BLaER1 (cell line): Measurements from ENCODE around the gene LACRT.

Experiments
- H3K27ac ChIP-seq: shearing (Covaris generic); formaldehyde crosslinking; 2 replicates; pipeline ENCODE4 v1.8.1; 2022
- H3K27me3 ChIP-seq: shearing (Covaris generic); formaldehyde crosslinking; 2 replicates; pipeline ENCODE4 v1.8.1; 2022
- H3K36me3 ChIP-seq: shearing (Covaris generic); formaldehyde crosslinking; 2 replicates; pipeline ENCODE4 v1.8.1; 2022
- H3K4me1 ChIP-seq: shearing (Covaris generic); formaldehyde crosslinking; 2 replicates; pipeline ENCODE4 v1.8.1; 2022
- H3K4me2 ChIP-seq: shearing (Covaris generic); formaldehyde crosslinking; 2 replicates; pipeline ENCODE4 v1.8.1; 2022
- H3K4me3 ChIP-seq: shearing (Covaris generic); formaldehyde crosslinking; 2 replicates; pipeline ENCODE4 v1.8.1; 2022
- H3K9ac ChIP-seq: shearing (Covaris generic); formaldehyde crosslinking; 2 replicates; pipeline ENCODE4 v1.8.1; 2022
- H3K9me3 ChIP-seq: shearing (Covaris generic); formaldehyde crosslinking; 2 replicates; pipeline ENCODE4 v1.8.1; 2022
- H4K20me1 ChIP-seq: shearing (Covaris generic); formaldehyde crosslinking; 2 replicates; pipeline ENCODE4 v1.8.1; 2022
- Cebpa-rat ChIP-seq: shearing (Covaris generic); IDR thresholded peaks from 2 replicates; pipeline ENCODE4 v1.8.1; 2022

LACRT gene

DNA sequence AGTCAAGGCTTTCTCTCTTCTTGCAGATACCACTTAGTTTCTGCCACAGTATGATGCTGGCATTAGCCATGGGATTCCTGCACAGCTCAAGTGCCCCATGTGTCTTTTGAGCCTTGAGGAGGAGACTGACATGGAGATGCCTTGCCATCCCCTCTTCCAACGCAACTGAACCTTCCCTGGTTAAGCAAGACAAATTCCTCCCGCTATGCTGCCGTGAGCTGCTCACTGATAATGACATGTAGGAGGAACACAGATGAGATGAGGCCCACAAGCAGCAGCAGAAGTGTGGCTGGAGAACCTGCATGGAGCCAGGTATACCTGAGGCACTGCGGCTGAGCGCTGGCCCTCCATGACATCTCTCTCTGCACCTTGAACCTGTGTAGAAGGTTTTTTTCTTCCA lies 30.8 kb downstream of the LACRT start:
- Histone ChIP-seq H3K4me1 (no peaks in the 10 kb centered on the region), H4K20me1 (no peaks in the 10 kb centered on the region), H3K4me2 (no peak overlapping the region), H3K27ac (no peak overlapping the region), H3K9ac (no peak overlapping the region), H3K4me3 (no peak overlapping the region), H3K9me3 (no peaks in the 10 kb centered on the region), H3K36me3 (no peaks in the 10 kb centered on the region), H3K27me3 (no peaks in the 10 kb centered on the region)
- TF ChIP-seq Cebpa-rat = no peak

DNA sequence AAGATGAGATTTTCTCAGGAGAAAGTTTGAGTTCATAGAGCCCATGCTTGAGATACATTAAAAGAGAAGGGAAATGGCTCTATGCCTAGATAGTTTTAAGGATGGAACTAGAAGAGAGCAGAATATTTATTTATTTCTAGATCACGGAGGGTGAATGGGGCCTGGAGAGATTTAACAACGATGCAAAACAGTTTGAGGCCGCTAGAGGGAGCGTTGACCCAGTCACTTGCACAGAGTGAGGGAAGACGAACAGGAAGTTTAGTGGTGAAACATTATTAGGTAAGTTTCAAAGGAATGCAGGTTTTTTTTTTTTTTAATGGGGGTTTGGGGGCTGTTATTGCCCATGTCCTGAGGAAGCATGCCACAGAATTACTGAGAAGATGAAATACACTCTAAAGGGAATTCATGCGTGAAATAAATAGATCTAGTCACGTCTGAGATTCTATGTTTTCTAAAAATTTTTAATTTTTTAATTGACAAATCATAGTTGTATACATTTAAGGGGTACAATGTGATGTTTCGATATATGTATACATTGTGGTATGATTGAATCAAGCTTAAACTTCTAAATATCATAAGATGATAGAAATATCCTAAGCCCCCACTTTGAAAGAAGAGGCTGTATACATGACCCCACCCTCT lies 31.4 kb downstream of the LACRT start:
- H3K4me1 ChIP-seq = no peaks in the 10 kb centered on the region
- H3K27me3 ChIP-seq = no peaks in the 10 kb centered on the region
- H4K20me1 ChIP-seq = no peaks in the 10 kb centered on the region
- H3K4me2 ChIP-seq = no peak overlapping the region
- no peak for TF ChIP-seq Cebpa-rat
- no peak overlapping the region for H3K4me3 ChIP-seq
- H3K27ac ChIP-seq = no peak overlapping the region
- H3K36me3 ChIP-seq = no peaks in the 10 kb centered on the region
- no peaks in the 10 kb centered on the region for H3K9me3 ChIP-seq
- H3K9ac ChIP-seq = no peak overlapping the region

DNA sequence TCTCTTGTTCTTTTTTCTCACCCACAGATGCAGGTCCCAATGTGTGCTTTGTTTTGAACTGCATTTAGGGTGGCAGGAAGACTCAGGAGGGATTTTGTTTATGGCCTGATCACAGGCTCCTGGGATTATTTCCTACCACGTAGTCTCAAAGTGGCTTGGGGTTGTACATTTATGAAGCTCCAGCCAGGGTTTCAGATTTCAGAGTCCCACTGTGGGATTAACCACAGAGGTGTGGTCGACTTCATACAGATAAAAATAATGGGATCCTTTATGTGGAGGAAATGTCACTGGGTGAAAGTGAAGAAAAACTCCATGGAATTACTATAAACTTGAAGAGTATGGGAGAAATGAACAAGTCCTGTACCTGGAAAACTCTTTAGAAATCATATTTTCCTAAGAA lies 32.0 kb downstream of the LACRT start:
- no peak overlapping the region for H3K9ac ChIP-seq
- H3K4me2 ChIP-seq = no peak overlapping the region
- H4K20me1 ChIP-seq = no peaks in the 10 kb centered on the region
- H3K4me1 ChIP-seq = no peaks in the 10 kb centered on the region
- H3K27ac ChIP-seq = no peak overlapping the region
- H3K9me3 ChIP-seq = no peaks in the 10 kb centered on the region
- no peak for TF ChIP-seq Cebpa-rat
- no peaks in the 10 kb centered on the region for H3K27me3 ChIP-seq
- no peaks in the 10 kb centered on the region for H3K36me3 ChIP-seq
- H3K4me3 ChIP-seq = no peak overlapping the region

DNA sequence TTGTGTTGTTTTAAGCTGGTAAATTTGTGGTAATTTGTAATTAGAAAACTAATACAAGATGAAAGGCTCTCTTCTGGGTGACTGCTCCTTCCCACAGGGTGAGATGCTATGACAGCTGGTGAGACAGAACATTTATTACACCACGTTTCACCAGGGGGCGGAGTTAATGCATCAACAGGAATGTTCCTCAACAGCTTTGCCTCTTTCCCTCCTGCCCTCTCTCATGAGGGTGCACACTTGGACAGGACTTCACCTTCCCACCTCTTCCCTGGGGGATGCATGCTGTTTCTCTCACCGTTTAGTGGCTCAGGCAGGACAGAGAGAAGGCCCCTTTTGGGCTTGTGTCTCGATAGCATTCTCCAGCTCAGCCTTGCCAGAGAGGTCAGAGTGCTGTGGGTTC lies 32.9 kb downstream of the LACRT start:
- Histone ChIP-seq H3K36me3 (no peaks in the 10 kb centered on the region), H3K4me3 (no peak overlapping the region), H3K4me1 (no peaks in the 10 kb centered on the region), H3K9ac (no peak overlapping the region), H3K27ac (no peak overlapping the region), H3K4me2 (no peak overlapping the region), H3K9me3 (no peaks in the 10 kb centered on the region), H4K20me1 (no peaks in the 10 kb centered on the region), H3K27me3 (no peaks in the 10 kb centered on the region)
- TF ChIP-seq Cebpa-rat = no peak

DNA sequence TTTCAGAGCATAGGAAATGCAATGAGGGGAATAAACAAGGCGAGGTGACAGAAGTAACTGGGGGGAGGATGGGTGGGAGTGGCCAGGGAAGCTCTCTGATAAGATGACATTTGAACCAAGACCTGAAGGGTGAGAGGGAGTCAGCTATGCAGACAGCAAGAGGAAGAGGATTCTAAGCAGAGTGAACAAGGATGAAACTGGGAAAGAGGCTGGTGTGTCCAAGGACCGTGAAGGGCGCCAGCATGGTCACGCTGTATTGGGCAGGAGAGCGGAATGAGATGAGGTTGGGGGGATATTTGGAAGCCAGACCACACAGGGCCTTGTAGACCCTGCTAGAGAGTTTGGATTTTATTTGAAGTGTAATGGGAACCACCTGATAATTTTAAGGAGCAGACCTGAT lies 35.7 kb downstream of the LACRT start:
- H3K36me3 ChIP-seq = no peaks in the 10 kb centered on the region
- no peak for TF ChIP-seq Cebpa-rat
- H3K9ac ChIP-seq = no peak overlapping the region
- H3K4me1 ChIP-seq = no peaks in the 10 kb centered on the region
- no peak overlapping the region for H3K4me2 ChIP-seq
- H4K20me1 ChIP-seq = no peaks in the 10 kb centered on the region
- no peak overlapping the region for H3K4me3 ChIP-seq
- no peaks in the 10 kb centered on the region for H3K27me3 ChIP-seq
- H3K9me3 ChIP-seq = no peaks in the 10 kb centered on the region
- H3K27ac ChIP-seq = no peak overlapping the region

DNA sequence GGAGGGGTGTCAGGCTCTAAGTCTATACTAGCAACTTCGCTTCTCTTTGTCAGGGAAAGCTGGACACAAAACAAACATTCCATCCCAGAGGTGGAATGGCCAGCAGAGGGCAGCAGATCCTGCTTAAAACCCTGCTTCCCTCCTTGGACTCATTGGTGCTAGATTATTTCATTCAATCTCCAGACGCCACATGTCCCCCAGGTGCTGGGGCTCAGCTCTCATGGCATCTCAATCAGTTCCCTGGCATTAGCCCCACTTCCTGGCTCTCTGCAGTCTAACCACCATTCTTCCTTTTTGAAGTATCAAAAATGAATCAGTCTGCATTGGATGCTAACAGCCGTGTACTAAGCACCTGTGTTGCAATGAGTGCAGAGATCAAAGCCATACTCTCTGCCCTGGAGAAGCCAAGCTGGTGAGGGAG lies 38.2 kb downstream of the LACRT start:
- H3K9me3 ChIP-seq = no peaks in the 10 kb centered on the region
- H3K27ac ChIP-seq = no peak overlapping the region
- no peaks in the 10 kb centered on the region for H3K27me3 ChIP-seq
- H3K9ac ChIP-seq = no peak overlapping the region
- TF ChIP-seq Cebpa-rat = no peak
- H3K4me1 ChIP-seq = no peaks in the 10 kb centered on the region
- no peak overlapping the region for H3K4me3 ChIP-seq
- H3K36me3 ChIP-seq = no peaks in the 10 kb centered on the region
- H3K4me2 ChIP-seq = no peak overlapping the region
- peaks cover under 1% of the 10 kb centered on the region; the same call in 1 of the 2 replicates for H4K20me1 ChIP-seq

DNA sequence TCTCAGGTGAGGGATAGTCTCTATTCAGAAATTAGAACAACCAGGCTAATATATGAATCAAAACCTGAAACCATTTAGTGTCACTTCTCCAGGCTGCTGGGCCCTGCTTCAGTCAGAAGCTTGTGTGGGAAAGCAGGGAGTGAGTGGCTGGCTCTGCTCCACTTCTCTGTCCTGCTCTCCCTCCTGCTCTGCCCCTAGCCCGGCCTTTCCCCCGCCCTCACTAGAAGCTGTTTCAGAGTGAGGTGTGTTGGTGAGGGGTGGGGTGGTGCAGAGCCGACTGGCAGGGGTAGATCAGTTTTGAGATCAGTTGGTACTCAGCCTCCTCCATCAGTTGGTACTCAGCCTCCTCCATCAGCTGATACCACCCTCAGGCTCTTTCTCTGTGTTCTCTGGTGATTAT lies 39.2 kb downstream of the LACRT start:
- no peak overlapping the region for H3K4me2 ChIP-seq
- H3K27ac ChIP-seq = no peak overlapping the region
- no peak overlapping the region for H3K4me3 ChIP-seq
- no peaks in the 10 kb centered on the region for H3K27me3 ChIP-seq
- no peak for TF ChIP-seq Cebpa-rat
- H3K9me3 ChIP-seq = no peaks in the 10 kb centered on the region
- H3K36me3 ChIP-seq = no peaks in the 10 kb centered on the region
- peaks cover 8% of the 10 kb centered on the region; the same call in 1 of the 2 replicates for H4K20me1 ChIP-seq
- H3K4me1 ChIP-seq = no peaks in the 10 kb centered on the region
- H3K9ac ChIP-seq = no peak overlapping the region

DNA sequence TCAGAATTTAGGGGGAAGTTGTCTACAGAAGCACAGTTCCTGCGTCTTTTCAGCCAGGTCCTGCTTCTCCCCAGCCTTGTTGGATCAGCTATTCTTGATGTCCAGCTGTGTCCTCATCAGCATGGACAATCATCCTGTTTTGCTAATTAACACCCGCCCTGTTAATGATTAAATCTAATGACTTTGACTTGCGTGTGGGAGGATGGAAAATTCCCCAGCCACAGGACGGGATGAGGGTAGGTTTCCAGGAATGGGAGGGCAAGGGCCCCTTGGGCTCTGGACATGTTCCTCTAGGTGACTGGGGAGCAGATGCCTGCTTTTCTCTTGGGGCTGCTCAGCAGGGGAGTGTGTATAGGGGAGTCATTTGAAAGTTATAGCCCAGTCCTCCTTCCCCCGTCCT lies 41.0 kb downstream of the LACRT start:
- H3K4me1 ChIP-seq = no peaks in the 10 kb centered on the region
- TF ChIP-seq Cebpa-rat = no peak
- H3K9ac ChIP-seq = no peak overlapping the region
- peaks cover 15% of the 10 kb centered on the region for H3K27me3 ChIP-seq
- H4K20me1 ChIP-seq = peaks cover 8% of the 10 kb centered on the region; the same call in 1 of the 2 replicates
- H3K36me3 ChIP-seq = no peaks in the 10 kb centered on the region
- no peaks in the 10 kb centered on the region for H3K9me3 ChIP-seq
- H3K4me2 ChIP-seq = no peak overlapping the region
- H3K27ac ChIP-seq = no peak overlapping the region
- no peak overlapping the region for H3K4me3 ChIP-seq

DNA sequence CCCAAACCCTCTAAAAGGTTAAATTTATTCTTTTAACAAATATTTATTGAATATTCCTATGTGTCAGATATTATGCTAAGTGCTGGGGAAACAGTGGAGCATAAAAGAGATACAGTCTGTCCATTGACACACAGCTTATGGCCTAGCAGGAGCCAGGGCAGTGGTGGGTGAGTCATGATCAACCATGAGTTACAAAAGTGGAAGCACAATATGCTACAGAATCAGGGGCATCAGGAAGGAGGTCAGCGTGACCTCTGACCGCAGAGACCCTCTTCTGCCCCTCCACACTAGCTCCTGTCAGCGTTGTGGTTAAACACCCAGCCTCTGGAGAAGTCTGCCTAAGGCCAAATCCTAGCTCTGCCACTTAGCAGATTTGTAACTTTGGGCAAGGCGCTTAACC lies 41.6 kb downstream of the LACRT start:
- no peak overlapping the region for H3K9ac ChIP-seq
- peaks cover 21% of the 10 kb centered on the region for H3K27me3 ChIP-seq
- H3K9me3 ChIP-seq = no peaks in the 10 kb centered on the region
- H3K27ac ChIP-seq = no peak overlapping the region
- TF ChIP-seq Cebpa-rat = no peak
- peaks cover 9% of the 10 kb centered on the region; the same call in 1 of the 2 replicates for H4K20me1 ChIP-seq
- H3K4me2 ChIP-seq = no peak overlapping the region
- no peak overlapping the region for H3K4me3 ChIP-seq
- H3K36me3 ChIP-seq = no peaks in the 10 kb centered on the region
- peaks cover 2% of the 10 kb centered on the region; the same call in 1 of the 2 replicates for H3K4me1 ChIP-seq

DNA sequence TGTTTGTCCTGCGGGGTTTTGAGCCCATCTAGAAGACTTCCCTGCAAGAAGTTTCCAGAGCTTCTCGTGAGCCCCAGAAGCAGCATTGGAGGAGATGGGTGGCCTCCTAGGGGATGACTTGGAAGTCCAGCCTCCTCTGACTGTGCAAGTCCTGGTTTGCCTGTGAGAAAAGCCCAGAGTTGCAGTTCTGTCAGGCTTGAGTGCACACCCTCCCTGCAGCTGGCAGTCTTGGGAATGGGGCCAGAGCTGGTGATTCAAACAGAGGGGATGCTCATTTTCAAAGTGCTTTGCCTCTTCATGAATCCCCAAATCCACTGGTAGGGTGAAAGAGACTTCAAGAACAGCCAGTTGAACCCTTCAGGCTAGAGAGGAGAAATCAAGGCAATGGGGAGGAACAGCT lies 42.4 kb downstream of the LACRT start:
- no peak for TF ChIP-seq Cebpa-rat
- H3K9ac ChIP-seq = no peak overlapping the region
- no peaks in the 10 kb centered on the region for H3K9me3 ChIP-seq
- no peaks in the 10 kb centered on the region for H3K36me3 ChIP-seq
- H3K27ac ChIP-seq = no peak overlapping the region
- H3K4me2 ChIP-seq = no peak overlapping the region
- peaks cover 6% of the 10 kb centered on the region; the same call in 1 of the 2 replicates for H3K4me1 ChIP-seq
- H3K4me3 ChIP-seq = no peak overlapping the region
- H4K20me1 ChIP-seq = peaks cover 17% of the 10 kb centered on the region; the same call in 1 of the 2 replicates
- peaks cover 29% of the 10 kb centered on the region for H3K27me3 ChIP-seq
